Astrocyte (in vitro differentiated cells and primary cell): Measurements from ENCODE around the gene COL9A3. TPM values are rescaled to one million over a fixed set of nuclear protein-coding genes. Genes with fewer than 3 reads are reported as not detected.

ENCODE experiments used
- DNase-seq: peaks from one replicate; pipeline ENCODE4 v3.0.0-alpha.2; 2010; ENCODE audit warnings: low read depth
- FAIRE-seq: peaks from 2 replicates; lab custom pipeline; 2011; peaks lifted over from hg19 to GRCh38; lab: Jason Lieb, UNC
- H2AFZ ChIP-seq: 2 replicates; pipeline ENCODE4 v1.6.0; 2012; ENCODE audit warnings: low read depth, low read length, inconsistent platforms
- H3K27ac ChIP-seq: 2 replicates; pipeline ENCODE4 v1.5.1; 2011; ENCODE audit warnings: low read depth, low read length, inconsistent platforms
- H3K27me3 ChIP-seq: 2 replicates; pipeline ENCODE4 v1.6.0; 2011; ENCODE audit warnings: low read length, inconsistent platforms; ENCODE audit not compliant: insufficient read depth
- H3K36me3 ChIP-seq: 2 replicates; pipeline ENCODE4 v1.5.1; 2011; ENCODE audit warnings: low read length, inconsistent platforms; ENCODE audit not compliant: insufficient read depth
- H3K4me1 ChIP-seq: 2 replicates; pipeline ENCODE4 v1.5.1; 2011; ENCODE audit warnings: low read length, inconsistent platforms; ENCODE audit not compliant: insufficient read depth
- H3K4me2 ChIP-seq: 2 replicates; pipeline ENCODE4 v1.6.0; 2012; ENCODE audit warnings: low read length, inconsistent platforms
- H3K4me3 ChIP-seq: 2 replicates; pipeline ENCODE4 v1.5.1; 2011; ENCODE audit warnings: low read depth, mild to moderate bottlenecking, low read length, inconsistent platforms; ENCODE audit not compliant: insufficient read depth
- H3K79me2 ChIP-seq: 2 replicates; pipeline ENCODE4 v1.6.0; 2012; ENCODE audit warnings: mild to moderate bottlenecking, low read length, inconsistent platforms; ENCODE audit not compliant: insufficient read depth
- H3K9ac ChIP-seq: 2 replicates; pipeline ENCODE4 v1.6.0; 2012; ENCODE audit warnings: mild to moderate bottlenecking, low read length, inconsistent platforms
- H3K9me3 ChIP-seq: 2 replicates; pipeline ENCODE4 v1.5.1; 2012; ENCODE audit warnings: low read depth, mild to moderate bottlenecking, low read length, inconsistent platforms; ENCODE audit not compliant: insufficient read depth
- H4K20me1 ChIP-seq: 2 replicates; pipeline ENCODE4 v1.6.0; 2012; ENCODE audit warnings: low read length, inconsistent platforms; ENCODE audit not compliant: insufficient read depth
- H3K27ac Mint-ChIP-seq: one replicate; pipeline ENCODE4 v1.8.0; 2021; ENCODE audit warnings: mild to moderate bottlenecking, mixed read lengths; ENCODE audit not compliant: unreplicated experiment
- H3K27me3 Mint-ChIP-seq: one replicate; pipeline ENCODE4 v1.8.0; 2021; ENCODE audit warnings: low read depth, mixed read lengths; ENCODE audit not compliant: unreplicated experiment
- H3K36me3 Mint-ChIP-seq: one replicate; pipeline ENCODE4 v1.8.0; 2021; ENCODE audit warnings: low read depth, mixed read lengths; ENCODE audit not compliant: unreplicated experiment
- H3K4me1 Mint-ChIP-seq: one replicate; pipeline ENCODE4 v1.8.0; 2021; ENCODE audit warnings: low read depth, mixed read lengths; ENCODE audit not compliant: unreplicated experiment
- H3K4me3 Mint-ChIP-seq: one replicate; pipeline ENCODE4 v1.8.0; 2021; ENCODE audit warnings: mild to moderate bottlenecking, moderate library complexity, mixed read lengths; ENCODE audit not compliant: unreplicated experiment
- H3K9me3 Mint-ChIP-seq: one replicate; pipeline ENCODE4 v1.8.0; 2021; ENCODE audit warnings: mild to moderate bottlenecking, mixed read lengths; ENCODE audit not compliant: unreplicated experiment
- EZH2 ChIP-seq: IDR thresholded peaks from 2 replicates; pipeline ENCODE4 v1.6.1; 2012; ENCODE audit warnings: mild to moderate bottlenecking, low read length, inconsistent platforms; ENCODE audit not compliant: insufficient read depth
- total RNA-seq: library from RNA; stranded (reverse); gene quantifications from 2 replicates; pipeline ENCODE4 v1.2.1, GENCODE V29; 2021
- TF ChIP-seq, protein P1 (sequence below): IDR thresholded peaks from 2 replicates; pipeline ENCODE4 v1.5.1; 2011; ENCODE audit warnings: low read depth, mild to moderate bottlenecking, inconsistent platforms, low read length, moderate library complexity; ENCODE audit not compliant: insufficient read depth

Gene COL9A3
- total RNA-seq, 1 donor from 2014 or later = 43.0 TPM

DNA sequence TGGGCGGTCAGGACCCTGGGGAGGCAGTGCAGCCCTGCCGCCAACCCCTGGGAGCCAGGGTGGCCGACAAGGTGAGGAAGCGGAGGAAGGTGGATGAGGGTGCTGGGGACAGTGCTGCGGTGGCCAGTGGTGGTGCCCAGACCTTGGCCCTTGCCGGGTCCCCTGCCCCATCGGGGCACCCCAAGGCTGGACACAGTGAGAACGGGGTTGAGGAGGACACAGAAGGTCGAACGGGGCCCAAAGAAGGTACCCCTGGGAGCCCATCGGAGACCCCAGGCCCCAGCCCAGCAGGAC, 4.0 kb upstream of the COL9A3 start:
- Mint-ChIP-seq H3K4me3 (no peak overlapping the region), H3K4me1 (peaks cover 15% of the 10 kb centered on the region), H3K27ac (peak overlapping the region; percentile 12), H3K9me3 (no peaks in the 10 kb centered on the region), H3K36me3 (peaks cover 2% of the 10 kb centered on the region), H3K27me3 (no peaks in the 10 kb centered on the region)
- Histone ChIP-seq H3K36me3 (peaks cover 7% of the 10 kb centered on the region), H3K27ac (no peak overlapping the region), H3K4me1 (peaks cover 17% of the 10 kb centered on the region), H3K27me3 (peaks cover 15% of the 10 kb centered on the region), H3K79me2 (peaks cover 4% of the 10 kb centered on the region), H3K4me2 (no peak overlapping the region), H2AFZ (no peak overlapping the region), H3K9ac (no peak overlapping the region), H3K4me3 (no peak overlapping the region), H4K20me1 (peaks cover 34% of the 10 kb centered on the region), H3K9me3 (no peaks in the 10 kb centered on the region)
- FAIRE-seq (no peak), DNase-seq (no peak)
- no peak for TF ChIP-seq EZH2
- TF ChIP-seq, protein P1, sequence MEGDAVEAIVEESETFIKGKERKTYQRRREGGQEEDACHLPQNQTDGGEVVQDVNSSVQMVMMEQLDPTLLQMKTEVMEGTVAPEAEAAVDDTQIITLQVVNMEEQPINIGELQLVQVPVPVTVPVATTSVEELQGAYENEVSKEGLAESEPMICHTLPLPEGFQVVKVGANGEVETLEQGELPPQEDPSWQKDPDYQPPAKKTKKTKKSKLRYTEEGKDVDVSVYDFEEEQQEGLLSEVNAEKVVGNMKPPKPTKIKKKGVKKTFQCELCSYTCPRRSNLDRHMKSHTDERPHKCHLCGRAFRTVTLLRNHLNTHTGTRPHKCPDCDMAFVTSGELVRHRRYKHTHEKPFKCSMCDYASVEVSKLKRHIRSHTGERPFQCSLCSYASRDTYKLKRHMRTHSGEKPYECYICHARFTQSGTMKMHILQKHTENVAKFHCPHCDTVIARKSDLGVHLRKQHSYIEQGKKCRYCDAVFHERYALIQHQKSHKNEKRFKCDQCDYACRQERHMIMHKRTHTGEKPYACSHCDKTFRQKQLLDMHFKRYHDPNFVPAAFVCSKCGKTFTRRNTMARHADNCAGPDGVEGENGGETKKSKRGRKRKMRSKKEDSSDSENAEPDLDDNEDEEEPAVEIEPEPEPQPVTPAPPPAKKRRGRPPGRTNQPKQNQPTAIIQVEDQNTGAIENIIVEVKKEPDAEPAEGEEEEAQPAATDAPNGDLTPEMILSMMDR = no peak

DNA sequence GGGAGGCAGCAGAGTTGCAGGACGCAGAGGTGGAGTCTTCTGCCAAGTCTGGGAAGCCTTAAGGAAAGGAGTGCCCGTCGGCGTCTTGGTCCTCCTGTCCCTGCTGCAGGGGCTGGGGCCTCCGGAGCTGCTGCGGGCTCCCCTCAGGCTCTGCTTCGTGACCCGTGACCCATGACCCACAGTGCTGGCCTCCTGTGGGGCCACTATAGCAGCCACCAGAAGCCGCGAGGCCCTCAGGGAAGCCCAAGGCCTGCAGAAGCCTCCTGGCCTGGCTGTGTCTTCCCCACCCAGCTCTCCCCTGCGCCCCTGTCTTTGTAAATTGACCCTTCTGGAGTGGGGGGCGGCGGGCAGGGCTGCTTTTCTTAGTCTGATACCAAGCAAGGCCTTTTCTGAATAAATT, 3.3 kb upstream of the COL9A3 start:
- no peaks in the 10 kb centered on the region for H3K27me3 Mint-ChIP-seq
- DNase-seq = no peak
- Histone ChIP-seq H3K9ac (no peak overlapping the region), H3K4me1 (peaks cover 21% of the 10 kb centered on the region), H3K9me3 (no peaks in the 10 kb centered on the region), H3K79me2 (no peaks in the 10 kb centered on the region), H3K27me3 (peaks cover 15% of the 10 kb centered on the region), H4K20me1 (peaks cover 27% of the 10 kb centered on the region), H3K27ac (no peak overlapping the region), H3K36me3 (peaks cover 7% of the 10 kb centered on the region), H3K4me2 (no peak overlapping the region), H3K4me3 (no peak overlapping the region), H2AFZ (no peak overlapping the region)
- peaks cover 17% of the 10 kb centered on the region for H3K4me1 Mint-ChIP-seq
- no peak for FAIRE-seq
- TF ChIP-seq, protein P1 = no peak
- TF ChIP-seq EZH2 = no peak
- no peaks in the 10 kb centered on the region for H3K36me3 Mint-ChIP-seq
- H3K4me3 Mint-ChIP-seq = no peak overlapping the region
- H3K9me3 Mint-ChIP-seq = no peaks in the 10 kb centered on the region
- H3K27ac Mint-ChIP-seq = no peak overlapping the region

DNA sequence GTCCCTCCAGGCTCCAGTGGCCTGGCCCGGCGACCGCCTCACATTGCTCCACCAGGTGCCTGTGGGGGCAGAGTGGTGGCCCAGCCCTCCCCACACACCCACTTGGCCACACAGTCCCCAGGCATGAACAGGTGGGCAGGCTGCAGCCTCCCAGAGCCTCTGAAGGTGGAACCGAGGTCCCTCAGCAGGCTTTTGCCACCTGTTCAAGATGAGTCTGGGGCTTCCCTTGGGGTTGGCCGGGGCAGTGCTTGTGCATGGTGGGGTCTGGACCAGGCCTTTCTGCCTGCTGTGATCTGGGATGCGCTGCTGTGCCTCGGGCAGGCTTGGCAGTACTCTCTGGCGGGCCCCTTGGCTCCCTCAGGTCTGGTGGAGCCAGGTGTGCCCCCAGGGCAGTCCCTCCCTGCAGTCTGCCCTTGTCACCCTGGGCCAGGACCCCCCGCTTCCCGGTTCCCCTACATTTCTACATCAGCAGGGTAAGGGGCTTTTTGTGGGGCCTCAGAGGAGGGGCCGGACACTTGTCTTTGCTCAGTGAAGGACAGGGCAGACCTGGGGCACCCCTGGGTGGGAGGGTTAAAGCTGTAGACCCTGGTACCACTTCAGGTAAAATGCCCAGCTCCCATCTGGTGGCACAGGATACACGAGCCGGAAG, 2.7 kb upstream of the COL9A3 start:
- Mint-ChIP-seq H3K4me1 (peaks cover 17% of the 10 kb centered on the region), H3K36me3 (no peaks in the 10 kb centered on the region), H3K4me3 (no peak overlapping the region), H3K27ac (peak overlapping the region; percentile 26), H3K9me3 (no peaks in the 10 kb centered on the region), H3K27me3 (no peaks in the 10 kb centered on the region)
- no peak for TF ChIP-seq EZH2
- TF ChIP-seq, protein P1 = no peak
- no peak overlapping the region for H3K4me2 ChIP-seq
- H3K4me3 ChIP-seq = no peak overlapping the region
- peaks cover 5% of the 10 kb centered on the region for H3K36me3 ChIP-seq
- no peak overlapping the region for H3K9ac ChIP-seq
- no peak for FAIRE-seq
- H3K27ac ChIP-seq = no peak overlapping the region
- no peak for DNase-seq
- no peaks in the 10 kb centered on the region for H3K79me2 ChIP-seq
- H2AFZ ChIP-seq = no peak overlapping the region
- H3K4me1 ChIP-seq = peaks cover 26% of the 10 kb centered on the region
- H3K27me3 ChIP-seq = peaks cover 15% of the 10 kb centered on the region
- no peaks in the 10 kb centered on the region for H3K9me3 ChIP-seq
- H4K20me1 ChIP-seq = peaks cover 24% of the 10 kb centered on the region
